Vagina (tissue), 2 donors: ENCODE measurements around the gene MBD3.

Experiments used
- CTCF ChIP-seq, 3 experiments: fragments of 450-650 bp in 2 of 3; fragments of 200-600 bp in 1 of 3; sonication (generic) in 1 of 3; IDR thresholded peaks; one replicate each; pipeline ENCODE4 v1.5.1; 2017 to 2019; ENCODE audit warnings: antibody characterized with exemption in 3 of 3, mild to moderate bottlenecking in 2 of 3, moderate library complexity in 2 of 3
- POLR2A ChIP-seq, 2 donors: fragments of 450-650 bp; IDR thresholded peaks; one replicate each; pipeline ENCODE4 v1.6.1; 2017; ENCODE audit warnings: antibody characterized with exemption in 2 of 2, mild to moderate bottlenecking in 2 of 2, moderate library complexity in 2 of 2

- TF ChIP-seq POLR2A (IDR thresholded peaks at IDR 0.05): no peak
- no peak for TF ChIP-seq CTCF (IDR thresholded peaks at IDR 0.05)
Observed at GRCh38 chr19:1602091-1602707, 9.5 kb upstream of the MBD3 start.
